H1 (cell line): ENCODE data around the gene RPS26. TPM values are rescaled to one million over a fixed set of nuclear protein-coding genes. Genes with fewer than 3 reads are reported as not detected.

Experiments
- CBX8 ChIP-seq: fragments of 300-800, 300-1000 bp; sonication (generic); IDR thresholded peaks from 2 replicates; pipeline ENCODE4 v1.7.1; 2016; ENCODE audit warnings: low read depth, low read length, borderline replicate concordance
- CTCF ChIP-seq, 3 experiments: IDR thresholded peaks; 1 replicate in 2 of 3; 2 replicates in 1 of 3; pipeline versions ENCODE4 v1.5.1 to v1.6.1; 2011; ENCODE audit warnings: low read length in 3 of 3, mild to moderate bottlenecking in 3 of 3, inconsistent platforms in 2 of 3, low read depth in 1 of 3, moderate library complexity in 1 of 3; ENCODE audit not compliant: insufficient read depth in 1 of 3; ENCODE audit errors: control extremely low read depth in 1 of 3
- EZH2 ChIP-seq: fragments of 200-600 bp; sonication (generic); IDR thresholded peaks from 2 replicates; pipeline ENCODE4 v1.7.1; 2012; ENCODE audit warnings: low read depth, mild to moderate bottlenecking, moderate library complexity, low read length, inconsistent platforms; ENCODE audit not compliant: severe bottlenecking
- KDM4A ChIP-seq: IDR thresholded peaks from one replicate; pipeline ENCODE4 v1.7.1; 2012; ENCODE audit warnings: low read depth, mild to moderate bottlenecking, moderate library complexity, low read length, inconsistent platforms; ENCODE audit not compliant: severe bottlenecking
- polyA plus RNA-seq, 7 experiments: library from polyadenylated mRNA; depleted of rRNA in 3 of 7; stranded (reverse) in 5 of 7; unstranded in 2 of 7; fragments of >200 nt in 5 of 7; fragments of 200-250 nt in 2 of 7; gene quantifications; 1 replicate in 5 of 7; 2 replicates in 1 of 7; 4 replicates in 1 of 7; pipeline versions ENCODE4 v1.2.1 to v1.2.3, GENCODE V29; 2011 to 2013; ENCODE audit warnings: missing spikeins in 2 of 7, mixed read lengths in 2 of 7
- total RNA-seq: library from RNA; stranded (reverse); fragmentation: NEBNext Ultra II Directional; extraction: Animal tissue kit (Norgen Biotek cat#: 25700); gene quantifications from 2 replicates; pipeline ENCODE4 v1.2.1, GENCODE V29; 2021

The RPS26 gene
- total and polyA plus RNA-seq, 2 of the 8 experiments (the other 6 are each of a cell fraction or from before 2014, with no cell fraction given), result 53.4 to 1,922 TPM

- TF ChIP-seq CTCF (IDR thresholded peaks at IDR 0.05; ENCODE audit: control extremely low read depth in 1 of 3, insufficient read depth in 1 of 3, low read depth in 1 of 3, low read length in 3 of 3) (peak; percentile 73 to 80 (median 75)), CBX8 (no peak), EZH2 (no peak), KDM4A (no peak)
Measured at GRCh38 chr12:56084958-56085543, 43.3 kb downstream of the RPS26 start (continued).
